Loucy (cell line): ENCODE measurements around the gene MMRN2.

ENCODE experiments used
- H2AFZ ChIP-seq: fragments of 200-600 bp; sonication (generic); 2 replicates; pipeline ENCODE4 v1.6.0; 2016; ENCODE audit warnings: antibody characterized with exemption, mild to moderate bottlenecking, low read length, moderate library complexity
- H3F3A ChIP-seq: fragments of 200-600 bp; 2 replicates; pipeline ENCODE4 v1.6.0; 2016; ENCODE audit warnings: antibody characterized with exemption, low read depth, mild to moderate bottlenecking
- H3K27me3 ChIP-seq: fragments of 200-600 bp; sonication (generic); 2 replicates; pipeline ENCODE4 v1.6.1; 2014; ENCODE audit warnings: low read length, mild to moderate bottlenecking; ENCODE audit not compliant: insufficient read depth, poor library complexity, severe bottlenecking
- H3K36me3 ChIP-seq: fragments of 200-600 bp; sonication (generic); 2 replicates; pipeline ENCODE4 v1.6.1; 2016; ENCODE audit warnings: low read length; ENCODE audit not compliant: insufficient read depth
- H3K4me1 ChIP-seq: fragments of 200-600 bp; sonication (generic); 2 replicates; pipeline ENCODE4 v1.5.1; 2014; ENCODE audit warnings: low read length, mild to moderate bottlenecking; ENCODE audit not compliant: insufficient read depth, poor library complexity, severe bottlenecking
- H3K4me2 ChIP-seq: fragments of 200-600 bp; sonication (generic); 2 replicates; pipeline ENCODE4 v1.6.0; 2014; ENCODE audit warnings: antibody characterized with exemption, low read length, low read depth, mild to moderate bottlenecking; ENCODE audit not compliant: poor library complexity, severe bottlenecking
- H3K4me3 ChIP-seq: fragments of 200-600 bp; sonication (generic); 2 replicates; pipeline ENCODE4 v1.5.1; 2014; ENCODE audit warnings: low read length, mild to moderate bottlenecking, mixed read lengths; ENCODE audit not compliant: poor library complexity, severe bottlenecking
- H3K79me2 ChIP-seq: fragments of 200-600 bp; sonication (generic); 2 replicates; pipeline ENCODE4 v1.6.1; 2014; ENCODE audit warnings: low read length; ENCODE audit not compliant: insufficient read depth
- H3K9ac ChIP-seq: fragments of 200-600 bp; sonication (generic); 2 replicates; pipeline ENCODE4 v1.6.0; 2014; ENCODE audit warnings: mild to moderate bottlenecking, low read depth, low read length, moderate library complexity; ENCODE audit not compliant: poor library complexity, severe bottlenecking
- H3K9me2 ChIP-seq: fragments of 200-600 bp; sonication (generic); replicated peaks from 2 replicates; pipeline ENCODE4 v1.6.1; 2016; ENCODE audit warnings: low read depth, low read length, mixed read lengths
- H3K9me3 ChIP-seq: fragments of 200-600 bp; sonication (generic); 2 replicates; pipeline ENCODE4 v1.6.1; 2014; ENCODE audit warnings: mild to moderate bottlenecking, antibody characterized with exemption, low read length, low read depth; ENCODE audit not compliant: insufficient read depth
- H4K20me1 ChIP-seq: fragments of 200-600 bp; sonication (generic); 2 replicates; pipeline ENCODE4 v1.6.0; 2014; ENCODE audit warnings: antibody characterized with exemption, low read length, mild to moderate bottlenecking; ENCODE audit not compliant: insufficient read depth, poor library complexity, severe bottlenecking
- CTCF ChIP-seq: fragments of 200-600 bp; sonication (generic); conservative IDR thresholded peaks from 2 replicates; pipeline ENCODE4 v1.5.1; 2014; ENCODE audit warnings: mild to moderate bottlenecking, antibody characterized with exemption, low read length
- EZH2phosphoT487 ChIP-seq: fragments of 200-600 bp; IDR thresholded peaks from 2 replicates; pipeline ENCODE4 v1.6.1; 2018; ENCODE audit warnings: antibody characterized with exemption, mild to moderate bottlenecking, moderate library complexity, borderline replicate concordance

Gene MMRN2

GRCh38 chr10:86946213-86947155 is 10.9 kb downstream of the MMRN2 start:
- H3K9me2 ChIP-seq = no peaks in the 10 kb centered on the region
- no peaks in the 10 kb centered on the region for H3K4me1 ChIP-seq
- no peak overlapping the region for H3K9ac ChIP-seq
- no peaks in the 10 kb centered on the region for H4K20me1 ChIP-seq
- no peak overlapping the region for H3K4me2 ChIP-seq
- no peaks in the 10 kb centered on the region for H3F3A ChIP-seq
- no peaks in the 10 kb centered on the region for H3K9me3 ChIP-seq
- no peaks in the 10 kb centered on the region for H3K27me3 ChIP-seq
- TF ChIP-seq EZH2phosphoT487 (no peak), CTCF (no peak)
- H2AFZ ChIP-seq = no peak overlapping the region
- H3K36me3 ChIP-seq = no peaks in the 10 kb centered on the region
- H3K4me3 ChIP-seq = no peak overlapping the region
- no peaks in the 10 kb centered on the region for H3K79me2 ChIP-seq

GRCh38 chr10:86945361-86946212 is 11.8 kb downstream of the MMRN2 start:
- no peaks in the 10 kb centered on the region for H4K20me1 ChIP-seq
- H3K9me2 ChIP-seq = no peaks in the 10 kb centered on the region

GRCh38 chr10:86944907-86945306 is 12.5 kb downstream of the MMRN2 start:
- no peaks in the 10 kb centered on the region for H3F3A ChIP-seq
- no peaks in the 10 kb centered on the region for H3K4me1 ChIP-seq
- H3K27me3 ChIP-seq = no peaks in the 10 kb centered on the region
- no peak overlapping the region for H3K4me2 ChIP-seq
- H3K9ac ChIP-seq = no peak overlapping the region
- H3K9me2 ChIP-seq = no peaks in the 10 kb centered on the region
- no peaks in the 10 kb centered on the region for H3K9me3 ChIP-seq
- H4K20me1 ChIP-seq = no peaks in the 10 kb centered on the region
- TF ChIP-seq EZH2phosphoT487 (no peak), CTCF (no peak)
- H2AFZ ChIP-seq = no peak overlapping the region
- H3K36me3 ChIP-seq = no peaks in the 10 kb centered on the region
- H3K79me2 ChIP-seq = no peaks in the 10 kb centered on the region
- H3K4me3 ChIP-seq = no peak overlapping the region

More at GRCh38 chr10:86945361-86946212, 11.8 kb downstream of the MMRN2 start:
- Histone ChIP-seq H3K4me3 (no peak overlapping the region), H3K79me2 (no peaks in the 10 kb centered on the region), H3K36me3 (no peaks in the 10 kb centered on the region), H3K4me1 (no peaks in the 10 kb centered on the region), H3K9me3 (no peaks in the 10 kb centered on the region), H3K27me3 (no peaks in the 10 kb centered on the region), H3K9ac (no peak overlapping the region), H3K4me2 (no peak overlapping the region), H2AFZ (no peak overlapping the region), H3F3A (no peaks in the 10 kb centered on the region)
- no peak for TF ChIP-seq EZH2phosphoT487
- TF ChIP-seq CTCF = 0 out of 2 replicates have a peak, but pooled peaks have one; percentile 19
